ENCODE results near the gene ELOVL5.

The ELOVL5 gene

GRCh38 chr6:53294095-53294494 lies 54.7 kb downstream of the ELOVL5 start:
- no peak for DNase-seq
- in situ Hi-C loops (cut with HindIII; ENCODE audit: low pct_ligation_motif_present, low sequenced_read_pairs), result no loop called here
- H3K4me3 ChIP-seq (ENCODE audit: low read depth, low read length), result no peak overlapping the region
- H3K27me3 ChIP-seq (replicated peaks), result no peaks in the 10 kb centered on the region
- H3K36me3 ChIP-seq (replicated peaks), result peaks cover 11% of the 10 kb centered on the region
- no peak overlapping the region for H3K27ac ChIP-seq
- peak; percentile 87 for TF ChIP-seq CTCF (IDR thresholded peaks at IDR 0.05; ENCODE audit: low read depth, low read length, missing control alignments)

GRCh38 chr6:53293691-53294090 lies 55.1 kb downstream of the ELOVL5 start:
- Histone ChIP-seq H3K27me3 (replicated peaks) (no peaks in the 10 kb centered on the region), H3K36me3 (replicated peaks) (peaks cover 11% of the 10 kb centered on the region), H3K27ac (no peak overlapping the region), H3K4me3 (ENCODE audit: low read depth, low read length) (no peak overlapping the region)
- in situ Hi-C loops (cut with HindIII; ENCODE audit: low pct_ligation_motif_present, low sequenced_read_pairs), result no loop called here
- no peak for DNase-seq
- no peak for TF ChIP-seq CTCF (IDR thresholded peaks at IDR 0.05; ENCODE audit: low read depth, low read length, missing control alignments)

- in situ Hi-C loops (cut with HindIII; ENCODE audit: low pct_ligation_motif_present, low sequenced_read_pairs), result no loop called here
- H3K27me3 ChIP-seq (replicated peaks), result no peaks in the 10 kb centered on the region
- H3K4me3 ChIP-seq (ENCODE audit: low read depth, low read length), result no peak overlapping the region
- H3K36me3 ChIP-seq (replicated peaks), result peaks cover 13% of the 10 kb centered on the region
- DNase-seq, result no peak
- peak; percentile 12 for TF ChIP-seq CTCF (IDR thresholded peaks at IDR 0.05; ENCODE audit: low read depth, low read length, missing control alignments)
- H3K27ac ChIP-seq, result no peak overlapping the region
These were observed 57.9 kb downstream of the ELOVL5 start for GRCh38 chr6:53290537-53291510.

- H3K27ac ChIP-seq, result no peak overlapping the region
- H3K4me3 ChIP-seq (ENCODE audit: low read depth, low read length), result no peak overlapping the region
- in situ Hi-C loops (cut with HindIII; ENCODE audit: low pct_ligation_motif_present, low sequenced_read_pairs), result no loop called here
- H3K27me3 ChIP-seq (replicated peaks), result no peaks in the 10 kb centered on the region
- no peak for TF ChIP-seq CTCF (IDR thresholded peaks at IDR 0.05; ENCODE audit: low read depth, low read length, missing control alignments)
- peaks cover 7% of the 10 kb centered on the region for H3K36me3 ChIP-seq (replicated peaks)
- no peak for DNase-seq
These were observed 61.2 kb downstream of the ELOVL5 start for GRCh38 chr6:53287336-53288225.

GRCh38 chr6:53284901-53285300 lies 63.8 kb downstream of the ELOVL5 start:
- no peaks in the 10 kb centered on the region for H3K27me3 ChIP-seq (replicated peaks)
- peaks cover 5% of the 10 kb centered on the region for H3K36me3 ChIP-seq (replicated peaks)
- no peak overlapping the region for H3K27ac ChIP-seq
- no peak for DNase-seq
- TF ChIP-seq CTCF (IDR thresholded peaks at IDR 0.05; ENCODE audit: low read depth, low read length, missing control alignments), result no peak
- H3K4me3 ChIP-seq (ENCODE audit: low read depth, low read length), result no peak overlapping the region
- in situ Hi-C loops (cut with HindIII; ENCODE audit: low pct_ligation_motif_present, low sequenced_read_pairs), result no loop called here

Measured in brain microvascular endothelial cell (primary cell).